IMR-90 (cell line): ENCODE data around the gene SLC30A9. TPM values are rescaled to one million over a fixed set of nuclear protein-coding genes. Genes with fewer than 3 reads are reported as not detected.

Source experiments
- ATAC-seq: fragments of 200-7000 bp; cut with Tn5 transposase; 2 replicates; pipeline ENCODE4 v1.9.1; 2020; ENCODE audit warnings: low read depth, mild to moderate bottlenecking, moderate library complexity
- BruUV-seq: library from RNA; stranded (reverse); fragments of 400-500 nt; replicated peaks from 2 replicates; lab custom pipeline; 2021; lab: Mats Ljungman, UMichigan
- CTCF ChIA-PET: fragments of 300-600 bp; formaldehyde crosslinking; extraction: SDS; loops from one replicate; lab custom pipeline; 2021; ENCODE audit warnings: antibody characterized with exemption; lab: Yijun Ruan, JAX
- POLR2A ChIA-PET: fragments of 300-600 bp; sonication (Branson Sonifier 250); formaldehyde crosslinking; loops from one replicate; lab custom pipeline; 2022; ENCODE audit warnings: antibody characterized with exemption; ENCODE audit not compliant: unreplicated experiment; lab: Charles Lee
- DNase-seq: peaks from one replicate; pipeline ENCODE4 v3.0.0; 2013
- H2AFZ ChIP-seq: replicated peaks from 2 replicates; pipeline ENCODE3; 2013; ENCODE audit warnings: low read length, mild to moderate bottlenecking; ENCODE audit not compliant: poor library complexity
- H2AK5ac ChIP-seq: 2 replicates; pipeline ENCODE4 v1.6.1; 2013; ENCODE audit warnings: low read depth, low read length, inconsistent platforms
- H2AK9ac ChIP-seq: replicated peaks from 2 replicates; pipeline ENCODE3; 2013; ENCODE audit warnings: mild to moderate bottlenecking, low read depth, low read length, moderate library complexity; ENCODE audit not compliant: poor library complexity
- H2BK120ac ChIP-seq: 2 replicates; pipeline ENCODE4 v1.6.1; 2013; ENCODE audit warnings: low read depth, low read length, inconsistent platforms
- H2BK15ac ChIP-seq: 3 replicates; pipeline ENCODE4 v1.6.1; 2013; ENCODE audit warnings: low read depth, low read length, inconsistent platforms
- H2BK20ac ChIP-seq: 2 replicates; pipeline ENCODE4 v1.6.1; 2013; ENCODE audit warnings: low read depth, mild to moderate bottlenecking, inconsistent platforms, low read length, moderate library complexity
- H2BK5ac ChIP-seq: 2 replicates; pipeline ENCODE4 v1.6.1; 2013; ENCODE audit warnings: mild to moderate bottlenecking, low read depth, low read length, inconsistent platforms; ENCODE audit not compliant: poor library complexity, severe bottlenecking
- H3K14ac ChIP-seq: replicated peaks from 2 replicates; pipeline ENCODE4 v1.6.1; 2013; ENCODE audit warnings: low read depth, low read length, inconsistent platforms
- H3K18ac ChIP-seq: 2 replicates; pipeline ENCODE4 v1.6.1; 2013; ENCODE audit warnings: low read depth, low read length, control low read depth
- H3K23ac ChIP-seq: 2 replicates; pipeline ENCODE4 v1.6.1; 2013; ENCODE audit warnings: low read depth, low read length, inconsistent platforms
- H3K27ac ChIP-seq: 2 replicates; pipeline ENCODE4 v1.5.1; 2013; ENCODE audit warnings: mild to moderate bottlenecking, control low read depth, low read length; ENCODE audit not compliant: insufficient read depth
- H3K27me3 ChIP-seq: 2 replicates; pipeline ENCODE4 v1.6.1; 2013; ENCODE audit warnings: low read length; ENCODE audit not compliant: control insufficient read depth, insufficient read depth
- H3K36me3 ChIP-seq: 2 replicates; pipeline ENCODE4 v1.6.1; 2013; ENCODE audit warnings: low read length, mixed read lengths; ENCODE audit not compliant: control insufficient read depth, insufficient read depth
- H3K4ac ChIP-seq: 2 replicates; pipeline ENCODE4 v1.6.1; 2013; ENCODE audit warnings: low read depth, low read length, inconsistent platforms
- H3K4me1 ChIP-seq: 2 replicates; pipeline ENCODE4 v1.6.1; 2013; ENCODE audit warnings: low read length, mixed read lengths; ENCODE audit not compliant: control insufficient read depth, insufficient read depth
- H3K4me2 ChIP-seq: 2 replicates; pipeline ENCODE4 v1.6.1; 2013; ENCODE audit warnings: low read depth, mild to moderate bottlenecking, control low read depth, low read length, moderate library complexity
- H3K4me3 ChIP-seq: 2 replicates; pipeline ENCODE4 v1.5.1; 2013; ENCODE audit warnings: low read depth, mild to moderate bottlenecking, control low read depth, low read length, moderate library complexity; ENCODE audit not compliant: insufficient read depth
- H3K56ac ChIP-seq: 2 replicates; pipeline ENCODE4 v1.6.1; 2013; ENCODE audit warnings: low read length, inconsistent platforms; ENCODE audit not compliant: insufficient read depth; ENCODE audit errors: extremely low read depth
- H3K79me1 ChIP-seq, 2 experiments: 2 replicates each; pipeline ENCODE4 v1.6.1; 2013; ENCODE audit warnings: low read length in 2 of 2, inconsistent platforms in 1 of 2, low read depth in 1 of 2
- H3K9ac ChIP-seq: 2 replicates; pipeline ENCODE4 v1.6.1; 2013; ENCODE audit warnings: low read depth, low read length, control low read depth
- H3K9me1 ChIP-seq: 2 replicates; pipeline ENCODE4 v1.6.1; 2013; ENCODE audit warnings: low read length, inconsistent platforms; ENCODE audit not compliant: insufficient read depth
- H3K9me3 ChIP-seq: 2 replicates; pipeline ENCODE4 v1.6.1; 2013; ENCODE audit warnings: low read length; ENCODE audit not compliant: control insufficient read depth, insufficient read depth
- H4K20me1 ChIP-seq: 2 replicates; pipeline ENCODE4 v1.6.1; 2013; ENCODE audit warnings: low read length, inconsistent platforms; ENCODE audit not compliant: insufficient read depth
- H4K5ac ChIP-seq: 2 replicates; pipeline ENCODE4 v1.6.1; 2013; ENCODE audit warnings: mild to moderate bottlenecking, low read depth, low read length, control low read depth
- H4K8ac ChIP-seq, 2 experiments: 2 replicates each; pipeline ENCODE4 v1.6.1; 2013; ENCODE audit warnings: low read depth in 2 of 2, low read length in 2 of 2, control low read depth in 1 of 2, inconsistent platforms in 1 of 2
- H4K91ac ChIP-seq: 2 replicates; pipeline ENCODE4 v1.6.1; 2013; ENCODE audit warnings: low read depth, low read length, inconsistent platforms; ENCODE audit not compliant: insufficient read depth
- MAFK ChIP-seq: IDR thresholded peaks from 2 replicates; pipeline ENCODE4 v1.6.1; 2012; ENCODE audit warnings: low read depth, low read length, improper control_type of control experiment
- MXI1 ChIP-seq: IDR thresholded peaks from 2 replicates; pipeline ENCODE4 v1.6.1; 2012; ENCODE audit warnings: low read depth, mild to moderate bottlenecking, low read length, moderate library complexity, borderline replicate concordance
- NFE2L2 ChIP-seq: fragments of 150-350 bp; IDR thresholded peaks from 2 replicates; pipeline ENCODE4 v1.6.1; 2016; ENCODE audit warnings: low read depth, mild to moderate bottlenecking, low read length
- POLR2A ChIP-seq: IDR thresholded peaks from 2 replicates; pipeline ENCODE4 v1.6.1; 2012; ENCODE audit warnings: mild to moderate bottlenecking, low read depth, low read length
- RCOR1 ChIP-seq: IDR thresholded peaks from 2 replicates; pipeline ENCODE4 v1.6.1; 2012; ENCODE audit warnings: mild to moderate bottlenecking, low read length, improper control_type of control experiment; ENCODE audit not compliant: insufficient replicate concordance
- dilution Hi-C: fragments of 300-500 bp; cut with HindIII; formaldehyde crosslinking; loops from one replicate; pipeline ENCODE4 v1.14.3; 2018; ENCODE audit warnings: low sequenced_read_pairs; ENCODE audit not compliant: unreplicated experiment
- in situ Hi-C: fragments of 300-500 bp; cut with MboI; formaldehyde crosslinking; loops from 3 replicates; pipeline ENCODE4 v1.14.3; 2019; ENCODE audit warnings: low sequenced_read_pairs, inconsistent platforms, mixed read lengths
- intact Hi-C: fragments of 100-400 bp; cut with micrococcal nuclease; formaldehyde crosslinking; loops from 2 replicates; pipeline ENCODE4 v1.10.0; 2022
- polyA plus RNA-seq, 3 experiments: library from polyadenylated mRNA; depleted of rRNA; stranded (reverse); fragments of >200 nt; gene quantifications; 2 replicates each; pipeline ENCODE4 v1.2.3, GENCODE V29; 2012; ENCODE audit warnings: low replicate concordance in 1 of 3
- total RNA-seq: library from RNA; depleted of rRNA; stranded (reverse); fragments of >200 nt; gene quantifications from 2 replicates; pipeline ENCODE4 v1.2.3, GENCODE V29; 2012

SLC30A9 gene
- total and polyA plus RNA-seq, 2 of the 4 experiments (the other 2 are of a cell fraction) = 32.0 to 72.6 TPM

GRCh38 chr4:41940834-41941233 lies 49.5 kb upstream of the SLC30A9 start:
- Histone ChIP-seq H3K9me1 (peaks cover 5% of the 10 kb centered on the region; the same call in 1 of the 2 replicates), H2BK5ac (no peak overlapping the region), H3K36me3 (peaks cover 5% of the 10 kb centered on the region), H2AFZ (no peak overlapping the region), H4K5ac (no peak overlapping the region), H4K20me1 (peaks cover 8% of the 10 kb centered on the region; the same call in 1 of the 2 replicates), H2BK15ac (no peak overlapping the region), H2BK120ac (no peak overlapping the region), H3K23ac (no peak overlapping the region), H4K91ac (no peak overlapping the region), H2BK20ac (no peak overlapping the region), H2AK5ac (no peak overlapping the region), H3K4me1 (peaks cover 7% of the 10 kb centered on the region), H3K18ac (no peak overlapping the region), H2AK9ac (no peak overlapping the region), H4K8ac (no peak overlapping the region), H3K27ac (no peak overlapping the region), H3K56ac (no peak overlapping the region), H3K4me2 (no peak overlapping the region), H3K9me3 (no peaks in the 10 kb centered on the region), H3K4me3 (no peak overlapping the region), H3K79me1 (peaks cover 7 to 21% of the 10 kb centered on the region in 2 experiments), H3K27me3 (no peaks in the 10 kb centered on the region), H3K9ac (no peak overlapping the region), H3K14ac (no peak overlapping the region), H3K4ac (no peak overlapping the region)
- ChIA-PET CTCF (no interaction called here), POLR2A (no interaction called here)
- intact Hi-C loops = no loop called here
- ATAC-seq (peak; percentile 62), DNase-seq (peak; percentile 59)
- no TSS peak for BruUV-seq
- in situ Hi-C loops = no loop called here
- TF ChIP-seq NFE2L2 = no peak
- no peak for TF ChIP-seq POLR2A
- TF ChIP-seq MAFK = peak; percentile 22; the same call in 1 of the 2 replicates
- TF ChIP-seq MXI1 = no peak
- no peak for TF ChIP-seq RCOR1
- dilution Hi-C loops = no loop called here
